Activated T-cell treated with anti-CD3 and anti-CD28 coated beads, Interleukin-2, amount 50 U/mL, for 4 hours (primary cell): ENCODE measurements around the gene CCDC188. TPM values are rescaled to one million over a fixed set of nuclear protein-coding genes. Genes with fewer than 3 reads are reported as not detected.

Experiments used
- ATAC-seq, 2 donors: fragments of 200-7000 bp; cut with Tn5 transposase; one replicate each; pipeline ENCODE4 v1.10.0; 2021
- DNase-seq: peaks from one replicate; pipeline ENCODE4 v3.0.0-alpha.2; 2020
- H3K27me3 Mint-ChIP-seq: one replicate; pipeline ENCODE4 v1.8.0; 2021; ENCODE audit warnings: low read depth, mixed read lengths
- H3K36me3 Mint-ChIP-seq: one replicate; pipeline ENCODE4 v1.8.0; 2022; ENCODE audit warnings: mixed read lengths; ENCODE audit not compliant: insufficient read depth
- H3K4me1 Mint-ChIP-seq: one replicate; pipeline ENCODE4 v1.8.0; 2021; ENCODE audit warnings: low read depth, mixed read lengths
- H3K4me3 Mint-ChIP-seq: one replicate; pipeline ENCODE4 v1.8.0; 2021; ENCODE audit warnings: mild to moderate bottlenecking, moderate library complexity, mixed read lengths
- H3K9me3 Mint-ChIP-seq: one replicate; pipeline ENCODE4 v1.8.0; 2021; ENCODE audit warnings: mixed read lengths
- total RNA-seq, 3 donors: library from RNA; stranded (reverse); gene quantifications; one replicate each; pipeline ENCODE4 v1.2.1, GENCODE V29; 2021

CCDC188 gene
- total RNA-seq, 3 donors from 2014 or later, result not detected

GRCh38 chr22:20179455-20180244 lies 28.8 kb upstream of the CCDC188 start:
- H3K36me3 Mint-ChIP-seq, result no peaks in the 10 kb centered on the region

GRCh38 chr22:20178915-20179227 lies 28.0 kb upstream of the CCDC188 start:
- H3K27me3 Mint-ChIP-seq, result no peaks in the 10 kb centered on the region
- DNase-seq, result no peak
- ATAC-seq, result no peak
- no peaks in the 10 kb centered on the region for H3K4me1 Mint-ChIP-seq
- H3K9me3 Mint-ChIP-seq, result no peaks in the 10 kb centered on the region
- no peak overlapping the region for H3K4me3 Mint-ChIP-seq
- no peaks in the 10 kb centered on the region for H3K36me3 Mint-ChIP-seq

More at GRCh38 chr22:20179455-20180244, 28.8 kb upstream of the CCDC188 start:
- Mint-ChIP-seq H3K27me3 (no peaks in the 10 kb centered on the region), H3K4me3 (no peak overlapping the region), H3K4me1 (no peaks in the 10 kb centered on the region), H3K9me3 (no peaks in the 10 kb centered on the region)
- DNase-seq, result no peak
- ATAC-seq, result no peak

- no peak for ATAC-seq
- DNase-seq, result no peak
- Mint-ChIP-seq H3K36me3 (no peaks in the 10 kb centered on the region), H3K4me1 (no peaks in the 10 kb centered on the region), H3K4me3 (no peak overlapping the region), H3K9me3 (no peaks in the 10 kb centered on the region), H3K27me3 (no peaks in the 10 kb centered on the region)
These were observed 27.4 kb upstream of the CCDC188 start for GRCh38 chr22:20178075-20178914.

DNA sequence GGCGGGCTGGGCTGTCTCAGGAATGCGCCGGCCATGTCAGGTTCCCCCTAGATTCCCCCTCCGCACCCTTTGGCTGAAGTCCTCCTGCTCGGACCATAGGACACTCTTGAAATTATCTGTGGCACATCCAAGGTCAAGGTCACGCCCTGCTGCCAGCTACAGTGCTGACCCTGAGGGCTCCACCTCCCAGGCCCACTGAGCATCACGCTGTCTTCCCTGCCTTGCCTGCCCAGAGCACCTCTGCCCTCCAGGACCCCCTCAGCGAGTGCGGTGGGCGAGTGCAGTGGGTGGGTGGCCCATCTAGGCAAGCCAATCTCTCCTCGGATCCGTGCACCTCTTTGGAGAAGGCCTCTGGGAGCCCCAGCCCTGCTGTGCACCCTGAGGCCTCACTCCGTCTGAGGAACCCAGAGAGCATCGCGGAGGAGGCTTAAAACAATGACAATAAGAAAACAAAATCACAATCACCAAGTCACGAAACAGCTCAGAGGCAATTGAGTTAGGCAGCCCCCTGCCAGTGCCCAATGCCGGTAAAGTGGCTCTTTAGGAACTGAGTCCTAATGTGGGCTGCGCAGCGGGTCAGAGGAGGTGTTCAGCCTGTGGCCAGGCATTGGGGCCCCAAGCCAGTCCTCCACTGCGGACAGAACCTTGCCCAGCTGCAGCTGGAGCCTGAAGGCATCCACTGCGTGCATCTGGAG lies 26.5 kb upstream of the CCDC188 start:
- Mint-ChIP-seq H3K36me3 (no peaks in the 10 kb centered on the region), H3K9me3 (no peaks in the 10 kb centered on the region), H3K4me1 (no peaks in the 10 kb centered on the region), H3K27me3 (no peaks in the 10 kb centered on the region), H3K4me3 (no peak overlapping the region)
- DNase-seq (no peak), ATAC-seq (no peak)

DNA sequence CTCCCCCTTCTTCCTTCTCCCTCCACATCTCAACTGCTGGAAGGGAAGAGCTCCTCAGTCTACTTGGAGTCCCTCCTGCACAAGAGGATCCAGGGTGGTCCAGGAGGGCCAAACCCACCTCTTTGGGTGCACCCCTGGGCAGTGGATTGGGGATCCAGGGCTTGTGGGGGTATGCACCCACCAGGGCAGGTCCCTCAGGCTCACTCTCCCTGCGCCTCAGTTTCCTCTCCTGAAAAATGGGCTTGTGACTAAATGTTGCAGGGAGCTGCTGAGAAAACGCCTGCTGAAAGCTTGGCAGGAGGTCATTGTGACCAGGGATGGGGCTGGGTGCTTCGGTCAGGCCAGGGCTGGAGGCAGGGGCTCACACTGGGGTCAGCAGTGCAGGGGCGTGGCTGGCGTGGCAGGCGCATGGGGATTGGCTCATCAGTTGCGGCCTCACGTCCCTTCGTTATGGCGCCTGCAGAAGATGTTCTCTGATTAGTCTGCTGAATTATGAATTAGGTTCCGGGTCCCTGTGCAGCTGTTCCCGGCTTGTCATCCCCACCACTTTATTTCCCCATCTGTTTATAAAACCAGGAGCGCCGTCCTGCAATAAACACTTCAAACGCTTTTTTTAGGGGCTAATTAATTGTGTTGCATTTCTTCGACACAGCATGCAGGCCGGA lies 25.7 kb upstream of the CCDC188 start:
- no peaks in the 10 kb centered on the region for H3K9me3 Mint-ChIP-seq
- ATAC-seq (no peak), DNase-seq (no peak)
- H3K4me1 Mint-ChIP-seq, result no peaks in the 10 kb centered on the region
- no peak overlapping the region for H3K4me3 Mint-ChIP-seq
- no peaks in the 10 kb centered on the region for H3K36me3 Mint-ChIP-seq
- H3K27me3 Mint-ChIP-seq, result no peaks in the 10 kb centered on the region

GRCh38 chr22:20175597-20175900 lies 24.7 kb upstream of the CCDC188 start:
- H3K27me3 Mint-ChIP-seq, result no peaks in the 10 kb centered on the region

GRCh38 chr22:20174785-20175596 lies 24.1 kb upstream of the CCDC188 start:
- H3K36me3 Mint-ChIP-seq, result no peaks in the 10 kb centered on the region

More at GRCh38 chr22:20175597-20175900, 24.7 kb upstream of the CCDC188 start:
- no peak for DNase-seq
- Mint-ChIP-seq H3K4me3 (no peak overlapping the region), H3K36me3 (no peaks in the 10 kb centered on the region), H3K4me1 (no peaks in the 10 kb centered on the region), H3K9me3 (no peaks in the 10 kb centered on the region)
- ATAC-seq, result no peak

GRCh38 chr22:20173772-20174171 lies 22.9 kb upstream of the CCDC188 start:
- no peaks in the 10 kb centered on the region for H3K27me3 Mint-ChIP-seq
- H3K9me3 Mint-ChIP-seq, result no peaks in the 10 kb centered on the region
- ATAC-seq (no peak), DNase-seq (no peak)
- H3K36me3 Mint-ChIP-seq, result no peaks in the 10 kb centered on the region
- H3K4me1 Mint-ChIP-seq, result no peaks in the 10 kb centered on the region
- H3K4me3 Mint-ChIP-seq, result no peak overlapping the region

More at GRCh38 chr22:20174785-20175596, 24.1 kb upstream of the CCDC188 start:
- no peaks in the 10 kb centered on the region for H3K4me1 Mint-ChIP-seq
- no peak for DNase-seq
- no peaks in the 10 kb centered on the region for H3K27me3 Mint-ChIP-seq
- no peaks in the 10 kb centered on the region for H3K9me3 Mint-ChIP-seq
- no peak for ATAC-seq
- H3K4me3 Mint-ChIP-seq, result no peak overlapping the region

- DNase-seq (no peak), ATAC-seq (no peak)
- no peaks in the 10 kb centered on the region for H3K27me3 Mint-ChIP-seq
- H3K4me3 Mint-ChIP-seq, result no peak overlapping the region
- no peaks in the 10 kb centered on the region for H3K4me1 Mint-ChIP-seq
- H3K9me3 Mint-ChIP-seq, result no peaks in the 10 kb centered on the region
- H3K36me3 Mint-ChIP-seq, result no peaks in the 10 kb centered on the region
These were observed 22.4 kb upstream of the CCDC188 start for GRCh38 chr22:20173246-20173645.

DNA sequence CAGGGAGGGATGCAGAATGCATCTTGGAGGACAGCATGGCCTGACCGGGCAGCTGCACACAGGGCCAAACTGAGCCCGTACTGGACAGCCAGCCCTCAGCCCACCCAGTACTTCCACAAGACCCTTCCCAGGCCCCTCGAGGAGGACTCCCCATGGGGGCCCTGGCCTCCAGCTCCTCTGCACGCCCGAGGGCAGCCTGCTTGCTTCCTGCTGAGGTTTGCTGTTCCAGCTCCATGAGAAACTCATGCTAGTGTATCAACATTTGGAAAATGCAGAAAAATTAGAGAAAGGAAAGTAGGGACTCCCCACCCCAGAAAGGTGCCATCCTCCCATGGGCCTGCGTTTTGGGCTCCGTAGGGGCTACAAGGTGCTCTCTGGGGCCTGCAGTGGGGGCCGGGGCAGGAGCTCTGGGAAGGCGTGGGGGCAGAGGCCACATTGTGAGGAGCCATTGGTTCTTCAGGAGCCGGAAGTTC lies 21.3 kb upstream of the CCDC188 start:
- H3K9me3 Mint-ChIP-seq, result no peaks in the 10 kb centered on the region

GRCh38 chr22:20171288-20172140 lies 20.7 kb upstream of the CCDC188 start:
- no peaks in the 10 kb centered on the region for H3K9me3 Mint-ChIP-seq

More for the DNA sequence above, 21.3 kb upstream of the CCDC188 start:
- H3K27me3 Mint-ChIP-seq, result no peaks in the 10 kb centered on the region
- H3K4me1 Mint-ChIP-seq, result no peaks in the 10 kb centered on the region
- DNase-seq (no peak), ATAC-seq (no peak)
- H3K4me3 Mint-ChIP-seq, result no peak overlapping the region
- no peaks in the 10 kb centered on the region for H3K36me3 Mint-ChIP-seq

DNA sequence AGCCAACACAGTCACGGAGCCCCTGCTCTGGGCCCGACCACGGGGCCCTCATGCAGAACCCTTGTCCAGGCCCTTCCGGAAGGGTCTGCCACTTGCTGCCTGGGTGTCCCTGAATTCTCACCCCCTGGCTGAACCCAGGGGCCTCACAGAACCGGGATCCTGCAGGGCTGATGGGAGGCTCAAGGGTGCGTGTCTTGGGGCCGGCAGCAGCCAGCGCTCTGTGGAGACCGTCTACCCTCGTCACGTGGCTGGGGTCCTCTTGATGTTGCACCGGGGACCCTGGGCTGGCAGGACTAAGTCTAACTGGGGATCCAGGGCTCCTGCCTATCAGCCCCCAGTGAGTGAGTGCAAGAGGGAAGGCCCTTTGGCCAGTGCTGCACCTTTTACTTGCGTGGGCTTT lies 19.3 kb upstream of the CCDC188 start:
- Mint-ChIP-seq H3K4me1 (no peaks in the 10 kb centered on the region), H3K9me3 (no peaks in the 10 kb centered on the region), H3K4me3 (no peak overlapping the region), H3K27me3 (no peaks in the 10 kb centered on the region), H3K36me3 (no peaks in the 10 kb centered on the region)
- ATAC-seq (no peak), DNase-seq (no peak)

More at GRCh38 chr22:20171288-20172140, 20.7 kb upstream of the CCDC188 start:
- no peak overlapping the region for H3K4me3 Mint-ChIP-seq
- no peaks in the 10 kb centered on the region for H3K27me3 Mint-ChIP-seq
- ATAC-seq (no peak), DNase-seq (no peak)
- no peaks in the 10 kb centered on the region for H3K4me1 Mint-ChIP-seq
- no peaks in the 10 kb centered on the region for H3K36me3 Mint-ChIP-seq
